KBM-7 (cell line): ENCODE results near the gene FCGR1A.
A peak's percentile ranks its signal among the peaks of the same experiment; 100 is the strongest.
"Not testable (repeated sequence)": the region's sequence is repeated elsewhere in the genome, so short reads cannot be mapped to it uniquely, and the experiment has no call there.

ENCODE experiments used
- DNase-seq: peaks from one replicate; pipeline ENCODE4 v3.0.0-alpha.2; 2015
- in situ Hi-C: fragments of 300-500 bp; cut with MboI; formaldehyde crosslinking; loops from 2 replicates; pipeline ENCODE4 v1.14.3; 2020; ENCODE audit warnings: low sequenced_read_pairs, low pct_unique_long_range_greater_than_20kb, mixed read lengths

FCGR1A gene

DNA sequence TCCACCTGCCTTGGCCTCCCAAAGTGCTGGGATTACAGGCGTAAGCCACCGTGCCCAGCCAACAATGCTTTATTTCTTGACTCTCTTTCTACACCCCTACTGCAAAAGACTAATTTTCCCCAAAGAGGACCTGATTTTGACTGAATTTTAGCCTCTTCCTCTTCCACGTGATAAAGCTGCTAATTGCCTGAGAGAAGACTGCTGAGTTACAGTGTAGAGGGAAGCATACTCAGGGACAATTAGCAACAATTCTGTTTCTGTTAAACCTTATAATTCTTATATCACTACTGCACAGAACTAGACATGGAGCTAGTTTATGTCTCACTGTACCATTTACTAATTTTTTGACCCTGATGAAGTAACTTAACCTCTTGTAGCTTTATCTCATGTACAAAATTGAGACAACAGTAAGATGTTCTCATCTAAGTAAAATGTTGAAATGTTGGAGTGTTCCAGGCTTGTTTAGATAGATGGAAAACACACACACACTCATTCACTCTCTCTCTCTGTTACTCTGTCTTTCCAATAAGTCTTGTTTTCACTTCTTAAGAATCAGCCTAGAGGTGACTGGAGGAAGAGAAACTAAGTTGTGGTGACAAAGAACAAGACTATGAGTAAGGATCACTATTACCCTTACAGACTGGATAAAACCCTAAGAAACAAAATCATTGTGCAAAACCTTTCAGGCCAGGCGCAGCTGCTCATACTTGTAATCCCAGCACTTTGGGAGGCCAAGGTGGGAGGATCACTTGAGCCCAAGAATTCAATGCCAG is 10.7 kb upstream of the FCGR1A start:
- in situ Hi-C loops: not testable (repeated sequence)

DNA sequence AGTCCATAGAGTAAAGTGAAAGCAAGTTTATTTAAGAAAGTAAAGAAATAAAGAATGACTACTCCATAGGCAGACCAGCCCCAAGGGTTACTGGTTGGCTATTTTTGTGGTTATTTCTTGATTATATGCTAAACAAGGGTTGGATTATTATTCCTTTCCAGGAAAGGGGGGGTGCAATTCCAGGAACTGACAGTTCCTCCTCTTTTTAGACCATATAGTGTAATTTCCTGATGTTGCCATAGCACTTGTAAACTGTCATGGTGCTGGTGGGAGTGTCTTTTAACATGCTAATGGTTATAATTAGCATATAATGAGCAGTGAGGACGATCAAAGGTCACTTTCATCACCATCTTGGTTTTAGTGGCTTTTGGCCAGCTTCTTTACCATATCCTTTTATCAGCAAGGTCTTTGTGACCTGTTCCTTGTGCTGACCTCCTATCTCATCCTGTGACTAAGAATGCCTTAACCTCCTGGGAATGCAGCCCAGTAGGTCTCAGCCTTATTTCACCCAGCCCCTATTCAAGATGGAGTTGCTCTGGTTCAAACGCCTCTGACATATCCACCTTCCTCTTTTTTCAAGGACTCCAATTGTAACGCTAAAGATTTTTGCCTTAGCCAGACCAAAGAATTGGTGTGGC is 6.9 kb upstream of the FCGR1A start:
- in situ Hi-C loops: not testable (repeated sequence)
- peak; percentile 87 for DNase-seq

More for the DNA sequence above, 10.7 kb upstream of the FCGR1A start:
- DNase-seq: not testable (repeated sequence)

DNA sequence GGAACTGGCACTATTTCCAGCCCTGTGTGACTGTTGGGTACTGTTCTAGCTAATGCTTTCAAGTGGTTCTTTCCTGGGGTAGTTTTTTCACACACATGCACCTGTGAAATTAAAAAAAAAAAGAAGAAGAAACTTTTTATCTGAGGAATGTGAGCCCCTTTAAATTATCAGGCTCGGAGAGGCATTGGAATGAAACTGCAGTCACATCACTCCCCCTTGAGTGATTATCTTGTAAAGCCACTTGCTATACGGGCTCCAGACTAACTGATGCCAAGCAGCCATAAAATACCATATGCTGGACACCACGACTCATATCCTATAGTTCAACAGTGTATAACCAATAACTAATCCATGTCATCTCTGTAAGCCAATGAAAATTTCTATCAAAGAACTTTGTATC is 5.4 kb upstream of the FCGR1A start:
- in situ Hi-C loops, DNase-seq: not testable (repeated sequence)

DNA sequence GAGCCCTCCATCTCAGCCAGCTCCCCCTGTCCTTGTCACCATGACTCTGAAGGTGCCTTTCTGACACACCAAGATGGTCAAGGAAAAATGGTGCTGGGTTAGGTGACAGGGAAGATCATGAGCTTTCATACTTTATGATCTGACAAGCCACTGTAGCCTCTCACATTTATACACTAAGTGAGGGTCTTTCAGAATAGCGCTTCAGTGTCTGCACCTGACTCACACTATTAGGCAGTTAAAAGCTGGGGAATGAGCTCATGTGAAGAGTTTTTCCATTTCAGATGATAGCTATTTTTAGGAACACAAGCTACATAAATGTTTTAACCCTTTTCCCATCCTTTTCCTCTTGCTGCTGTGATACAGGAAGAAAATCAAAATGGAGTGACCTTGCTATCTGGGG is 4.2 kb upstream of the FCGR1A start:
- in situ Hi-C loops, DNase-seq: not testable (repeated sequence)

DNA sequence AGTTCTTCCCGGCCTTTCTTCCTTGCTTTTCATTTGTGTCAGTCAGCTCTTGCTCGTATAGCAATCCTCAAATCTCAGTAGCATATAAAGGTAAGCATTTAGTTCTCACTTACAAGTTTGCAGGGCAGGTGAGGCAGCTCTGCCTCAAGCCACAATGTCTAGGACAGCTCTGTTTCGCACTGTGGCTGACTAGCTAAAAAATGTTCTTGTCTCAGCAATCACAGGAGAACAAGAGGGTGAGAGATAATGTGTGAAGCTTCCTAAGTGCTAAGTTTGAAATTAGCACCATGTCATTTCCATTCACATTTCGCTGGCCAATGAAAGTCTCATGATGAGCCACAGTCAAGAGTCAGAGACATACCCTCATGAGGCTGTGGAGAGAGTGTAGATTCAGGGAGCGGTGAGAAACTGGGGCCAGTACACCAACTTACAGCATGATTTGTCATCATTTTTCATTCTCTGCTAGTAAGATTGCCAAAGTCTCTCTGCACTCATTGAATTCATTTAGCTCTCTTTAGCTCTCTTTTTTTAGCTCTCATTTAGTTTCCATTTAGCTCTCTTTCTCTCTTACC is 995 bp upstream of the FCGR1A start:
- in situ Hi-C loops, DNase-seq: not testable (repeated sequence)

DNA sequence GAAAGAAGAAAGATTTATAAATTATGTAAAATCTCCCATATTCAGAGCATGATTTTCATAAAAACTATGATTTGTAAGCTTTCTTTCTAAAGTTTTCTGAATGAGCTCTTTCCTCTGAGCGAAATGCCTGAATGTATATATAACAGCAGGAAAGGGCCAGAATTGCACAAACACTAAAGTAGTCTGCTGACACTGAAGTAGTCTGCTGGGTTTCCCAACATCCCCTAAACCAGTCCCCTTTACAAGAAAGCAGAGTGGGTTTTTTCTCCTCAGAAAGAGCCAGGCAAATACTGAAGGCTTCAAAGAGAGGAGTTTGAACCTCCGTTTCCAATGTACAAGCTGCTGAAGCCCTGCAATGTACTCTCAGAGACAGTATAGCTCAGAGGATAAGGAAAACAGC is 795 bp downstream of the FCGR1A start:
- in situ Hi-C loops, DNase-seq: not testable (repeated sequence)

DNA sequence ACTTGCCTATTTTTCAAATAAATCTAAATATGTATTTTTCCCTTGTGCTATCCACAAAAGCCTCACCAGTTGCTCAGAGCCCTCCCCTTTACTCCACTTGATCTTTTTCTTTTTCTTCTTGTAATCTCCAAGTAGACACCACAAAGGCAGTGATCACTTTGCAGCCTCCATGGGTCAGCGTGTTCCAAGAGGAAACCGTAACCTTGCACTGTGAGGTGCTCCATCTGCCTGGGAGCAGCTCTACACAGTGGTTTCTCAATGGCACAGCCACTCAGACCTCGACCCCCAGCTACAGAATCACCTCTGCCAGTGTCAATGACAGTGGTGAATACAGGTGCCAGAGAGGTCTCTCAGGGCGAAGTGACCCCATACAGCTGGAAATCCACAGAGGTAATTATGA is 1.4 kb downstream of the FCGR1A start:
- in situ Hi-C loops, DNase-seq: not testable (repeated sequence)

DNA sequence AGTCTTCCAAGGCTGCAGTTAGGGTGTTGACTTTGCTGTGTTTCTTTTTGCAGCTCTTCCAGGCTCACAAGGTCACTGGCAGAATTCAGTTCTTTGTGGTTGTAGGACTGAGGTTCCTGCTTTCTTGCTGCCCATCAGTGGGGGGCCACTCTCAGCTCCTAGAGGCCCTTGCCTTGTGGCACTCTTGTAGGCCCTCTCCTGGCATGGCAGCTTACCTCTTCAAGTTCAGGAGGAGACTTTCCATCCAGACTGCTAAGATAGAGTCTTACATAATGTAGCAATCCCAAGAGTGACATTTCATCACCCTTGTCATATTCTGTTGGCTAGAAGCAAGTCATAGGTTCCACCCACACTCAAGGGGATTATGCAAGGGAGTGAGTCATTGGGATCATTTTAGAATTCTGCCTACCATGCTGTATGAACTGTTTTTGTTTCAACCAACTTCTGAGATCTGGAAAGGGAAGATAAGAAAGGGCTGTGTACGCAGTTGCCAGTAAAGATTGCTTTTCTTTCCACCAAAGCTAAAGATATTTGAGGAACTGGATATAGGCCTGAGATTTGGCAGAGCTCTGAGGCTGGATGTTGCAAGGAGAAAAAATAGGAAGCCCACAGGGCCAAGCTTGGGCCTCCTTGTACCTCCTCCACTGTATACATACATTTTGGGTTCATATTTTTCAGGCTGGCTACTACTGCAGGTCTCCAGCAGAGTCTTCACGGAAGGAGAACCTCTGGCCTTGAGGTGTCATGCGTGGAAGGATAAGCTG is 5.4 kb downstream of the FCGR1A start:
- in situ Hi-C loops: not testable (repeated sequence)

DNA sequence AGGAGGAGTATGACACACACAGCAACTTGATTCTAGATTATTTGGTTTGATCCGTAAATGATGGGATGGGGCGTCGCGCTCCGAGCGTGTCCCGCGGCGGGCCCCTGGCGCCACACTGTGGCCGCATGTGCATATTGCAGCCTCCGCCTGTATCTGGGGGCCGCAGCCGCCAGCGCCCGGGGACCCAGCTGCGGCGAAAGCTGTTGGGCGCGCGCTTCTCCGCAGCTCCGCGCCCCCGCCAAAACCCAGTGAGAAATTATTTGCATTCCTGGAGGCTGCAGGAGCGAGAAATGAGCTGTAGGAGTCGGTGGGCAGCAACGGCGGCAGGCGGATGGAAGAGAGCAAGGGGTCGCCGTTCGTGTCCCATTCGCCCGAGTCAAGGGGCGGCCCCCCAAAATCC is 10.0 kb downstream of the FCGR1A start:
- DNase-seq, in situ Hi-C loops: not testable (repeated sequence)

More for the DNA sequence above, 5.4 kb downstream of the FCGR1A start:
- not testable (repeated sequence) for DNase-seq

DNA sequence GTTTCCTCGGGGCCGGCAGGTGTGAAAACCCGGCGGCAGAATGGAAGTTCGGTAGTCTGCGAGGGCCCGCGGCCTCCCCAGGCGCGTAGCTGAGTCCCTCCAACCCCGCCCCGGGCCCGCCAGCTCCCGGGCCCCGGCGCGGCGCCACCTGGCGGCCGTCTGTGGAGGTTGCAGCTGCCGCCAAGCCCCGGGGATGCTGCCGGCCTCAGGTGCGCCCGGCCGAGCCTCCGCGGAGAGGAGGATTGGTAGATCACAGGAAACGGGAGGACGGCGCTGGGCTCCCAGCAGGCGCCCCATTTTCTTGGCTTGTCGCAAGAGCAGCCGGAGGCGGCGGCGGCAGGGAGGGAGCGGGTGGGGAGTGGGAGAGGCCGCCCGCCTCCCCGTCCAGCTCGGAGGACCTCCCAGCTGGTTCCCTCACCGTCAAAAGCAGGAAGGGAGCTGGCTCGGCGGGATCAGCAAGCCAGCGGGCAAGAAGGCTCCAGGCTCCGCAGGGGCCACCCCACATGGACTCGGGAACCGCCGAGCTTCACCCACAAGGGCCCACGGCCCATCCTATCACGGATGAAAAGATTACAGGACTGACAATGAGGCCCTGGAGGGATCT is 10.5 kb downstream of the FCGR1A start:
- in situ Hi-C loops: not testable (repeated sequence)
- peak; percentile 69 for DNase-seq

DNA sequence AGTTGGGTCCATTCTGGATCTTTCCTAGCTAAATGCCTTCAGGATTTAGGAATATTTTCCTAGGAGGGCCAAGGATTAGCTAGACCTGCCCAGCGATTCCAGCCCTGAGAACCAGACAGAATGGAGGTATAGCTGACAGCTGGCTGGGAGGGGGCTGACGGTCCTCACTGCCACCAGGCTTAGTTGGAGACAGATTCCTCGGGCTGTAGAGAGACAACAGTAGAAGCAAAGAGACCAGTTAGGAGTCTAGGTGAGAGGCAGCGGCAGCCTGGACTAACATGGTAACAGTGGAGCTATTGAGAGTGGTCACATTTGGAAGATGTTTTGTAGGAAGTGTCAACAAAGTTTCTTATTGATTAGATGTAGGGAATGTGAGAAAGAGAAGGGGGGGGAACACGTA is 11.4 kb downstream of the FCGR1A start:
- DNase-seq, in situ Hi-C loops: not testable (repeated sequence)

DNA sequence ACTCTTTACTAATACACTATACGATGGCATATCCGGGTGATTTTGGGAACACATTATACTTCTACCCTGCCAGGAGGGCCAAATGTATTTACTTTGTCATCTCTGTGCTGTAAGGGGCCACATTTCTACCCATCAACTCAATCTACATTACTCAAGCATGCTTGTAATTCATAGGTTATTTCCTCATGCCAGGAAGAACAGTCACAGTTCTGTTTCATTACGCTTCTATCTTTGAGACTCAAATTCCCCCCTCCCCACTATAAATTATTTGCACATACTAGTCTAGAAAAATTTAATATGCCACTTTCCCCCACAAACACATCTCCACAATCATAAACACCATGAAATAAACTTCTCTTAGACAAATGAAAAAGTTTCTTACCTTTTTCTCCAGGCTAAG is 19.1 kb downstream of the FCGR1A start:
- in situ Hi-C loops, DNase-seq: not testable (repeated sequence)

DNA sequence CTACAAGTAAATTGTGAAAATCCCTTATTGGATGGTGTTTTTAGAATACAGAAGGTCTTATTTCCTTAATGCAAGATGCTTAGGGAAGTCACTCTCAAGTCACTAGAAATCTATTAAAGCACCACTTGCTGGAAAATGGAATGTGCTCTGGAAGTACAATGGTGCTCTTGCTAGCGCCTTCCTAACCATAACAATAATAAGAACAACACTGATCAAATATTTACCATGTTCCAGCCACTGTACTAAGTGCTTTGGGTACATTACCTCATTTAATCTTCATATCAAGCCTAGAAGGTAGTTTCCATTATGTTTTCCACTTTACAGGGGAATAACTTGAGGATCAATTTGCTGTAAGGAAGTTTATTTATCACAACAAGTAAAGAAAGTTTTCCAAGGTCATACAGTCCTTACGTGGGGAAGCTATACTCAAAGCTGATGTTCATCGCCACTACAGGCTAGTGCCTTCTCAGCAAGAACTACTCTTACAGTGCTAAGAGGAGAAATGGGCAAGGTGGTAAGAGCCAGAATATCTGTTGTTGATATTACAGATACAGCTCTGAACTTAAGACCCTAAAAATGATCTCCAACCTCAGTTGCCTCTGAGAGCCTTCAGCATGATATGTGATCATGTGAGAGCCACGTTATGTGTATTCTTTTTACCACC is 22.1 kb downstream of the FCGR1A start:
- in situ Hi-C loops, DNase-seq: not testable (repeated sequence)

DNA sequence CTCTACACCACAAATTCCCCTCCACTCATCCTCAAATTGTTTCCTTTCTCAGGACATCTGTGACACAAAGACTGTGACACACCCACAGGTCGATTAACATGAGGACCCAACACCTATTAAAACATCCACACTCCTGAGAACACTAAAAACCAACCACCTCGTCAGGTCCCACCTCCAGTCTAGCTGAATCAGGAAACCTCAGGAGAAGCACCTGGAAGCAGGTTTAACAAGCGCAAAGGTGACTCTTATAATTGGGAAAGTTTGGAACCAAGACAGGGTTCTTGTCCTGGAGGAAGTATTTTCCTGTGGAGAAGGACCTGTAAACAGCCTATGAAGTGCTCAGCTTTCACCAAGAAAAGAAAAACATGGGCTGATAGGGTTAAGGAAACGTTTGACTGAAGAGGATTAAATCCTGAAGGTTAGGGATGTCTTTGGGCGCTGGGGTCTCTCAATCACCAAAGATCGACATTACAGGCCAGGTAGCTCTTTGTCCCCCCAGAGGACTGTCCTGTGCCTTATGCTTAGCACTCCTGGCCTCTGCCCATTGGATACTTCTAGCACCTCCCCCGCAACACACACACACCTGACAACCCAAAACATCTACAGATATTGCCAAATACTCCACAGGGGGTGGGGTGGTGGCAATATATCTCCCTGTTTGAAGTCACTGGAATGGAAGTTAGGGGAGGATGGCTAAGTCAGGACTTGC is 28.4 kb downstream of the FCGR1A start:
- DNase-seq: peak; percentile 64
- in situ Hi-C loops: not testable (repeated sequence)

DNA sequence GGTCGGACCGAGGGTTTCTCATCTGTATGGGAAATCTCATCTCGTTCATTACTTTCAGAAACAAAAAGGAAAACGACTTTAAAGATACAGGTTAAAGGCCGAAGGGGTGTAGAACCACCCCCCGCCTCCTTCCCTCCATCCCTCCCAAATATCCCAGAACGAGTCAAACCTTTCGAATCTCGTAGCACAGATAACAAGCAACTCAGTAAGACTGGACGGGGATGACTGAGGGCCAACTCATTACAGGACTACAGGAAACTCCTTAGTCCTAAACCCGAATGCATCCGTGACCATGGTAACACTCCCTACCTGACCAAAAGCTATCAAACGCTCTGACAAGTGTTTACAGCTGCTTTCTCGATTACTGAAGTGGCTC is 29.0 kb downstream of the FCGR1A start:
- in situ Hi-C loops: not testable (repeated sequence)
- DNase-seq: peak; percentile 77

DNA sequence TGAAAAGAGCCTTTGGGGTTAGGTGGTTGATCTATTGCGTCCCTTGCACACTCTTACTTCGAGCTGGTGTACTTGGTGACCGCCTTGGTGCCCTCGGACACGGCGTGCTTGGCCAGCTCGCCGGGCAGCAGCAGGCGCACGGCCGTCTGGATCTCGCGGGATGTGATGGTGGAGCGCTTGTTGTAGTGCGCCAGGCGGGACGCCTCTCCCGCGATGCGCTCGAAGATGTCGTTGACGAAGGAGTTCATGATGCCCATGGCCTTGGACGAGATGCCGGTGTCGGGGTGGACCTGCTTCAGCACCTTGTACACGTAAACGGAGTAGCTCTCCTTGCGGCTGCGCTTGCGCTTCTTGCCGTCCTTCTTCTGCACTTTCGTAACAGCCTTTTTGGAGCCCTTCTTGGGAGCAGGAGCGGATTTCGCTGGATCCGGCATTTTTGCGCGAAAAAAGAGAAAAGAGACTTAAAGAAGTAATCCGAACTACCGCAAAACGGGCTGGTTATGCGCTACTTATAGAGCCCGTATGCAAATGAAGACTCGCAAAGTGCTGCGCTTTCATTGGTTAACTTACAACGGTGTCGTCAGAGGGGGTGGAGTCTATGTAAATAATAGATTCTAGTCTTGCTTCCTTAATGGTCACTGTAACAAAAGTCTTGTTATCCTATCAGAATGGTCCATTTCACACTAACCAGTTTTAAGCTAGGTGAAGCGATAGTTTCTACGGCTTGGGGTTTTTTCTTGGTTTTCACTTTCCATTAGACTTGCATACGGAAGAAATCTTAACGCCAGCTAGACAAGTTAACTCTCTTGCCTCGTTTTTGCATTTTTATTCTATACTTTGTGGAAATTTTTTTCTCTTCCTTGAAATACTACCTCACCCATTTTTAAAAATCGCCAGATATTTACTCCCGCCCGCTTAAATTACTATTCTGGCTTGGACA is 29.7 kb downstream of the FCGR1A start:
- peak; percentile 96 for DNase-seq
- in situ Hi-C loops: not testable (repeated sequence)
